Duodenal mucosa (tissue), 2 donors: Measurements from ENCODE around the gene HMBS.
"Not testable (repeated sequence)": the region's sequence is repeated elsewhere in the genome, so short reads cannot be mapped to it uniquely, and the experiment has no call there.

Experiments
- H3K27ac ChIP-seq: one replicate; pipeline ENCODE4 v1.7.0; 2013; ENCODE audit warnings: low read depth, low read length
- H3K27me3 ChIP-seq, 2 donors: one replicate each; pipeline ENCODE4 v1.7.0; 2013; ENCODE audit warnings: low read length in 2 of 2, control low read depth in 1 of 2; ENCODE audit not compliant: insufficient read depth in 2 of 2, control insufficient read depth in 1 of 2
- H3K36me3 ChIP-seq, 2 donors: one replicate each; pipeline ENCODE4 v1.7.0; 2013; ENCODE audit warnings: low read length in 2 of 2, control low read depth in 1 of 2; ENCODE audit not compliant: insufficient read depth in 2 of 2, control insufficient read depth in 1 of 2
- H3K4me1 ChIP-seq, 2 donors: one replicate each; pipeline ENCODE4 v1.7.0; 2013; ENCODE audit warnings: low read length in 2 of 2, control low read depth in 1 of 2; ENCODE audit not compliant: insufficient read depth in 2 of 2, control insufficient read depth in 1 of 2
- H3K4me3 ChIP-seq, 2 donors: one replicate each; pipeline ENCODE4 v1.7.0; 2013; ENCODE audit warnings: low read length in 2 of 2, low read depth in 1 of 2
- H3K9ac ChIP-seq, 2 donors: one replicate each; pipeline ENCODE4 v1.7.0; 2013; ENCODE audit warnings: low read length in 2 of 2, low read depth in 1 of 2
- H3K9me3 ChIP-seq, 2 donors: one replicate each; pipeline ENCODE4 v1.7.0; 2013; ENCODE audit warnings: low read length in 2 of 2, control low read depth in 1 of 2; ENCODE audit not compliant: control insufficient read depth in 1 of 2

Gene HMBS

GRCh38 chr11:119100246-119100970 lies 15.7 kb downstream of the HMBS start:
- Histone ChIP-seq H3K9ac (peak overlapping the region; percentile 87 to 93), H3K4me1 (peaks cover 12 to 30% of the 10 kb centered on the region in 2 donors), H3K27ac (no peak overlapping the region), H3K9me3 (no peaks in the 10 kb centered on the region), H3K36me3 (peaks cover 12 to 21% of the 10 kb centered on the region in 2 donors), H3K27me3 (no peaks in the 10 kb centered on the region), H3K4me3 (peak overlapping the region; percentile 92 to 93)

- H3K27me3 ChIP-seq: no peaks in the 10 kb centered on the region
- peaks cover 13 to 30% of the 10 kb centered on the region in 2 donors for H3K4me1 ChIP-seq
- H3K9me3 ChIP-seq: no peaks in the 10 kb centered on the region
- H3K4me3 ChIP-seq: peak overlapping the region; percentile 92 to 93
- H3K36me3 ChIP-seq: peaks cover 12 to 21% of the 10 kb centered on the region in 2 donors
- peak overlapping the region; percentile 87 for H3K27ac ChIP-seq
- H3K9ac ChIP-seq: peak overlapping the region; percentile 87 to 93
Observed at GRCh38 chr11:119100994-119101758, 16.5 kb downstream of the HMBS start.

- Histone ChIP-seq H3K27ac (peak within 1 kb of the TSS; percentile 87), H3K9me3 (no peaks in the 10 kb centered on the region), H3K9ac (peak within 1 kb of the TSS; percentile 87 to 93), H3K4me1 (peaks cover 20 to 37% of the 10 kb centered on the region in 2 donors), H3K4me3 (peak within 1 kb of the TSS; percentile 92 to 93), H3K36me3 (peaks cover 8 to 15% of the 10 kb centered on the region in 2 donors), H3K27me3 (no peaks in the 10 kb centered on the region)
Observed at GRCh38 chr11:119101759-119102423, 17.2 kb downstream of the HMBS start, which contains the start of gene DPAGT1. Gene DPAGT1, minus strand, starts transcription at chr11:119101853. Its CDS starts 198 bp downstream, at chr11:119101655.

GRCh38 chr11:119103161-119103664 lies 18.5 kb downstream of the HMBS start:
- not testable (repeated sequence) for H3K36me3 ChIP-seq, H3K27me3 ChIP-seq, H3K9me3 ChIP-seq
- Histone ChIP-seq H3K4me3 (peak overlapping the region in 1 of 2 donors; percentile 93), H3K4me1 (peaks cover 22 to 41% of the 10 kb centered on the region in 2 donors), H3K27ac (peak overlapping the region; percentile 55), H3K9ac (peak overlapping the region in 1 of 2 donors; percentile 87)

GRCh38 chr11:119103793-119104192 lies 19.1 kb downstream of the HMBS start:
- H3K9ac ChIP-seq: no peak overlapping the region
- no peaks in the 10 kb centered on the region for H3K36me3 ChIP-seq
- H3K27ac ChIP-seq: no peak overlapping the region
- H3K27me3 ChIP-seq: no peaks in the 10 kb centered on the region
- H3K4me3 ChIP-seq: no peak overlapping the region
- no peaks in the 10 kb centered on the region for H3K9me3 ChIP-seq
- peaks cover 28 to 47% of the 10 kb centered on the region in 2 donors for H3K4me1 ChIP-seq

GRCh38 chr11:119106564-119107537 lies 22.2 kb downstream of the HMBS start, which contains the start of gene C2CD2L:
Gene C2CD2L, plus strand, starts transcription at chr11:119107344. Its CDS starts 398 bp downstream, at chr11:119107742.
- Histone ChIP-seq H3K9ac (peak within 1 kb of the TSS; percentile 69 to 88), H3K36me3 (peaks cover 14 to 17% of the 10 kb centered on the region in 2 donors), H3K27me3 (no peaks in the 10 kb centered on the region), H3K27ac (peak within 1 kb of the TSS; percentile 82), H3K9me3 (no peaks in the 10 kb centered on the region), H3K4me3 (peak within 1 kb of the TSS; percentile 75 to 94), H3K4me1 (peaks cover 23 to 49% of the 10 kb centered on the region in 2 donors)

- H3K27me3 ChIP-seq: no peaks in the 10 kb centered on the region
- no peaks in the 10 kb centered on the region for H3K9me3 ChIP-seq
- peak overlapping the region; percentile 48 for H3K27ac ChIP-seq
- H3K9ac ChIP-seq: peak overlapping the region; percentile 69 to 88
- H3K4me1 ChIP-seq: peaks cover 23 to 45% of the 10 kb centered on the region in 2 donors
- H3K4me3 ChIP-seq: peak overlapping the region; percentile 75 to 94
- H3K36me3 ChIP-seq: peaks cover 21 to 25% of the 10 kb centered on the region in 2 donors
Observed at GRCh38 chr11:119107538-119108145, 23.0 kb downstream of the HMBS start.

- Histone ChIP-seq H3K9me3 (no peaks in the 10 kb centered on the region), H3K4me1 (peaks cover 23 to 39% of the 10 kb centered on the region in 2 donors), H3K36me3 (peaks cover 22 to 30% of the 10 kb centered on the region in 2 donors), H3K27ac (peak overlapping the region; percentile 48), H3K27me3 (no peaks in the 10 kb centered on the region), H3K4me3 (peak overlapping the region; percentile 75 to 94), H3K9ac (peak overlapping the region; percentile 69 to 88)
Observed at GRCh38 chr11:119108146-119108856, 23.6 kb downstream of the HMBS start.
